ENCODE results near the gene LETM1.

The LETM1 gene

GRCh38 chr4:1806596-1807331, 49.2 kb downstream of the LETM1 start:
- DNase-seq (ENCODE audit: extremely low read depth, low read depth), result no peak
- TF ChIP-seq CTCF (IDR thresholded peaks at IDR 0.05; ENCODE audit: low read depth, low read length), result no peak

- no peak for TF ChIP-seq CTCF (IDR thresholded peaks at IDR 0.05; ENCODE audit: low read depth, low read length)
- no peak for DNase-seq (ENCODE audit: extremely low read depth, low read depth)
Observed at GRCh38 chr4:1806223-1806564, 49.8 kb downstream of the LETM1 start.

GRCh38 chr4:1805493-1806222, 50.3 kb downstream of the LETM1 start:
- TF ChIP-seq CTCF (IDR thresholded peaks at IDR 0.05; ENCODE audit: low read depth, low read length), result no peak
- no peak for DNase-seq (ENCODE audit: extremely low read depth, low read depth)

GRCh38 chr4:1804638-1805492, 51.1 kb downstream of the LETM1 start:
- no peak for DNase-seq (ENCODE audit: extremely low read depth, low read depth)
- no peak for TF ChIP-seq CTCF (IDR thresholded peaks at IDR 0.05; ENCODE audit: low read depth, low read length)

- DNase-seq (ENCODE audit: extremely low read depth, low read depth), result no peak
Observed at GRCh38 chr4:1803523-1804423, 52.2 kb downstream of the LETM1 start.

More at GRCh38 chr4:1803523-1804423, 52.2 kb downstream of the LETM1 start:
- no peak for TF ChIP-seq CTCF (IDR thresholded peaks at IDR 0.05; ENCODE audit: low read depth, low read length)
